Ecto neural progenitor cell (in vitro differentiated cells): ENCODE measurements around the gene CIAO3.
"Not testable (repeated sequence)": the region's sequence is repeated elsewhere in the genome, so short reads cannot be mapped to it uniquely, and the experiment has no call there.

Experiments used
- DNase-seq: peaks from one replicate; pipeline ENCODE4 v3.0.0-alpha.2; 2018; ENCODE audit warnings: low spot score

Gene CIAO3

DNA sequence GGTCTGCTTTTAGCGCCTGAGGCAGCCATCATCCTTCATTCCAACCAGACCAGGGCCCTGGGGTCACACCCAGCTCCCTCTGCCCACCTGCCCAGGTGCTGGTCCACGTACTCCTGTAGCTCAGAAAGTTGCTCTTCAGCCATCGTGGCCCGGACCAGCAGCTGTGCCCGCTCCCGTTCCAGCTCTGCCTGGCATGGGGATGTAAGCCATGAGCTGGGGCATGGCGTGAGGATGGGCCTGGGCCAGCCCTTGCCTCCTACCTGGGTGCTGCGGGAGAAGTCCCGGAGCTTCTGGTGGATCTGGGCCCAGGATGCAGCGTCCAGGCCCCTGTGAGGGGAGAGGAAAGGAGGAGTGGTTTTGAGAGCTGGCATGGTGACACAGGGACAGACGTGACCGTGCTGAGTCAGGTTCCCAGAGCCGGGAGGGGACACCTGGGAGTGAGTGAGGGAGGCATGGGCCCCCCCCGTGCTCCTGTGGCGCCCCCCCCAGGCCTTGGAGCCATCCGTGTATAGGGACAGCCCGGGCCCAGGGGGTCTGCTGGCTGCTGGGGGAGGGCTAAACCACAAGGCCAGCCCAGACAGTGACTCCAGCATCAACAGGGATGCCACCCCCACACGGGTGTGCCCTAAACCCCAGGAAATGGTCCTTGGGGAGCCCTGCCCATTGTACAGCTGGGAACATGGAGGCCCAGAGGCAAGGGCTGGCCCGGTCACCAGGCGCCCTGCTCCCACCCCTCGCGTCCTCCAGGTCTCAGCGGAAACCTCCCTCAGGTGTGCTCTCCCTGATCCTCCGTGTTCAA lies 17.8 kb downstream of the CIAO3 start:
- DNase-seq: no peak

DNA sequence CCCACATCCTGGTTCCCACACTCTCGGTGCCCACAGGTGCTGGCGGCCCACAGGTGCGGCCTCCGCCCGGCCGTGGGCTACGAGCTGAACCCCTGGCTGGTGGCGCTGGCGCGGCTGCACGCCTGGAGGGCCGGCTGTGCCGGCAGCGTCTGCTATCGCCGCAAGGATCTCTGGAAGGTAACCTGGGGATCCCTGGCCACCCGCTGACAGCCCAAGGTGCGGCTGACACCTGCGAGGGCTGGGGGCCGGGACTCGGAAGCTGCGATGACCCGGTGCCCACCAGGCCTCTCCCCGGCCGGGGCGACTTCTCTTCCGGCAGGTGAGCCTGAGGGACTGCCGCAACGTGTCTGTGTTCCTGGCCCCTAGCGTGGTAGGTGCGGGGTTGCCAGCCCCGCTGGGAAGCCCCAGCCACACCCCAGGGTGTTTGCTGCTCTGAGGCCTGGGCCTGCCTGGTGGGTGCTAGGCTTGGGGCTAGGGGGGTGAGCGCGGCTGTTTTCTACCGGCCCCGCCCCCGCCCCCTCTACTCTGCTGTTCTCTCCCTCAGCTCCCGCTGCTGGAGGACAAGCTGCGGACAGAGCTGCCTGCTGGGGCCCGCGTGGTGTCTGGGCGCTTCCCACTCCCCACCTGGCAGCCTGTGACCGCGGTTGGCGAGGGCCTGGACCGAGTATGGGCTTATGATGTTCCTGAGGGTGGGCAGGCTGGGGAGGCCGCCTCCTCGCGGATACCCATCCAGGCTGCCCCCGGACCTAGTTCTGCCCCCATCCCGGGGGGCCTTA lies 18.8 kb downstream of the CIAO3 start:
- no peak for DNase-seq

DNA sequence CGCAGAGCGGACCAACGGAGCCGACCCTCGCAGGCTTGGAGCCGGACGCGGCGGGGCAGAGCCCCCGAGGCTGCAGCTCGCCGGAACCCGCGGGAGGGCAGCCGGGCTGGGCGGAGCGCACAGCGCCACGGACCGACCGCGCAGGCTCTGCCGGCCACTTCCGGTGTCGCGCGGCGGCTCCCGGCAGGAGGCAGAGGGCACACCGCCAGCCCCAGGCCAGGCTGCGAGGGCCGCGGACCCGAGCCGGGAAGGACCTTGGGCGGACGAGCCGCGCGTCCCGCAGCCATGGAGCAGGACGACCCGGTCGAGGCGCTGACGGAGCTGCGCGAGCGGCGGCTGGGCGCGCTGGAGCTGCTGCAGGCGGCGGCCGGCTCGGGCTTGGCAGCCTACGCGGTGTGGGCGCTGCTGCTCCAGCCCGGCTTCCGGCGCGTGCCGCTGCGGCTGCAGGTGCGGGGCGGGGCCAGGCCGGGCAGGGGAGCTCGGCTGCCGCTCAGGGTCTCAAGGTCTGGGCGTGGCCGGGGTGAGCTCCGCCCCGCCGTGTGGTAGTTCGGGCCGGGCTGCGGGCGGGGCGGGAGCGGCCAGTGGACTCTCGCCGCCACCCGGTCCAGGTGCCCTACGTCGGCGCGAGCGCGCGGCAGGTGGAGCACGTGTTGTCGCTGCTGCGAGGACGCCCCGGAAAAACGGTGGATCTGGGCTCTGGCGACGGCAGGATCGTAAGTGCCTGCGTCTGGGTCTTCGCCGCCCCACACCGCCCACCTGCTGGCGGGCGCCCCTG lies 19.6 kb downstream of the CIAO3 start, which contains the start of gene ANTKMT:
ANTKMT (plus strand) TSS at position 157 of the 775 bp plus-strand sequence; CDS start at position 286, 129 bp downstream.
- peak; percentile 93 for DNase-seq

DNA sequence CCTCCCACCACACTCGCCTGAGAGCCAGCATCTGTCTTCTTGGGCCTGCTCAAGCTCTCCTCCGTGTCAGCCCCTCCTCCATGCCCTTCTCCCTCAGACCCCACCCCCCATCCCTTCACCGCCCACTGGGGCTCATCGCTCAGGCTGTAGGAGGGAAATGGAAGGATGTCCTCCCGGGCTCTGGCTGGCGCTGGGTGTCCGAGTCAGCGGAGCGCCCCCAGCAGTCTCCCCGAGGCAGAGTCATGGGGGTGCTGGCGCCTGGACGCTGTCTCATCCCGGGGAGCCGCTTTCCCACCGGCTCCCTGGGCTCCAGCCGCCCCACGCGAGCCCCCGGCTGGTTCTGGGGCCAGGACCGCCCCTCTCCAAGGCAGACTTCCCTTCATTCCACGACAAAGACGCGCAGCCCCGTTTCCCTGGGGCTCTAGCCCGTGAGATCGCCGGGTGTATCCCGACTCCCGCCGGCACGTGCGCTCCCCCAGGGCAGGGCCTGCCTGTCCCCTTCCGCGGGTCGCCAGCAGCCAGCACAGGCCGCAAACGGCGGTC lies 20.3 kb downstream of the CIAO3 start:
- peak; percentile 80 for DNase-seq

DNA sequence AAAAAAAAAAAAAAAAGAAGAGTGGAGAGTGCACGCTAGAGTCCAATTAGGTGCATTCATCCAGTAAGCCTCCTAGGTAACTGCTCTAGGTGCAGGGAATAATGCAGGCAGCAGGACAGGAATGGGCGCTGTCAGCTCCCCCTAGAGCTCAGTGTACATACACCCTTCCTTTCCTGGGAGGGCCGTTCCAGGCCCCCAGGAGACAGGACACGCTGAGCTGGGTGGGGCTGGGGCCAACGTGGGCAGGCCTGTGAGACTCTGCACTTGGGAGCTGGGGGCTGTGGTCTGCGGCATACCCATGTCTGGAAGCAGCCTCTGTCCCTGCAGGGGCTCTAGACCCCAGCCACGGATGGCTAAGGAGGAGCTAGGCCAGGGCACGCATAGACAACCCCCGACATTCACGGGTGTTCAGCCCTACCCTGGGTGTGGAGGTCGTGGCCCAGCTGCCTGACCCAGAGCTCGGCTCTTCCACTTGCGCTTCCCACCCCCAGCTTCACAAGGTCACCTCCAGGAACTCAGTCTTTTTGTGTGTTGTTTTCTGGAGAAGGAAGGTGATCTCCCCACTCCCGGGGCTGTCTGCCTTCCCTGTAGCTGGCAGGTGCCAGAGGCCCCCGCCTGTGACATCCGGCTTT lies 20.9 kb downstream of the CIAO3 start:
- no peak for DNase-seq

DNA sequence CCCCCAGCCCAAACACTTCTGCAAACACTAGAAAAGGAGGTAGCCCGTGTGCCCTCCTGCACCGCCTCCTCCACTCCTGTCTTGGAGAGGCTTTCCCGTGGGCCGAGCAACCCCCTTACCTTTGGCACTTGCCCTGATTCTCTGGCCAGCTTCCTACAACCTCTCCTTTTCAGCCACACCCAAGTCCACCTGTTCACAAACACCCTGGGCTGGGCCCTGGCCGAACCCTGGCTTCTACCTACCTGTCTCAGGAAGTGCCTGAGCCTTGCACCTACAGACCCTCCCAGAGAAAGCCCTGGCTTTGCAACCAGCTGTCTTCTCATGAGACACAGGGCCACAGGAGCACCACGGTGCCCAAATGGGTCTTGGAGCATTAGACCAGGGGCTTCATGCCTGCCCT lies 21.9 kb downstream of the CIAO3 start:
- DNase-seq: no peak

DNA sequence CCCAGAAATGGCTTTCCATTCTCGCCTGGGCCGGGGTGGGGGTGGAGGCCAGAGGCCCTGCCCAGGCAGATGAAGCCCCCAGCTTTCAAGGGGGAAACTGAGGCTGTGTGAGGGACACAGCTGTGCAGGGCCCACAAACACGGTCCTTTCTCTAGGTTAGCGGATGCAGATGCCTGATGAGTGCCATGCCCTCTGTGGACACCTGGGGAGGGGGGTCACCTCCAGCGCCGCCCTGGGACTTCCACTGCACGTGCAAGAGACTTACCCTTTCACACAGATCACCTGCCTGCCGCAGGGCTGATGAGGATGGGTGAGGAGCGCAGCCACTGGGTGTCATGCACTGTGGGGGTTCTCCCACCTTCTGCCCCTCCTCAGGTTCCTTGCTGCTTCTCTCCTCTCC lies 22.4 kb downstream of the CIAO3 start:
- DNase-seq: no peak

DNA sequence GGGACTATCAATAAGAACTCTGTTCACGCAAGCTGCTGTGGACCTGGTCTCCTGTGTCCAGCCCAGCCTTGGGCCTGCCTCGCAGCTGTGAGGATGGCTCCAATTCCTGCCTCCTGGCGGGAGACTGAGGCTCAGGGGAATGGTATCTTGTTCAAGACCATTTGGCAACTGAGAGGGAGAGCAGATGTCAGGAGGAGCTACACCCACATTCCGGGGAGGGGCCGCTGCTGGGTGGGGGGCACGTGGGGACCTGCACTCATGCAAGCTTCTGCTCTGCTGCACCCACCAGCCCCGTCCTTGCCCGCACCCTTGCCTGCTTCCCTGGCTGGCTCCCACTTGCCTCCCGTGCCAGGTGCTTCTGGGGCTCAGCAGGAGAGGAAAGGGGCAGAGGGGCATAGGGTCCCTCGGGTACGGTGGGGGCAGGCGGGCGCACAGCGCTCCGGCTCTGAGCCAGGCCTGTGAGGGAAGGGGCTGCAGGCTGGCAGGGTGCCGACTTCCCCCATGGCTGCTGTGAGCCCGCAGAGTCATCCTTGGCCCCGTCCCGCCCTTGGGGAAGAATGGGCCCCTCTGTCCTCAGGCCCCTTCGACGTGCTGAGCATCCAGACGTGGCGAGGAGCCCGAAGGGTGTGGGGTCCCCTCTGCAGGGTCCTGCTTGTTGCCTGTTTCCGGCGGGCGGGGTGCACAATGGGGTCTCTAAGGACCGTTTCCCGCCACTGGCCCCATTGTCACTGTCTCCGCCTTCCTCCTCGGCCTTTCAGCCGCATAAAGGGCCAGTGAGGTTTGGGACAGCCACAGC lies 23.1 kb downstream of the CIAO3 start:
- no peak for DNase-seq

DNA sequence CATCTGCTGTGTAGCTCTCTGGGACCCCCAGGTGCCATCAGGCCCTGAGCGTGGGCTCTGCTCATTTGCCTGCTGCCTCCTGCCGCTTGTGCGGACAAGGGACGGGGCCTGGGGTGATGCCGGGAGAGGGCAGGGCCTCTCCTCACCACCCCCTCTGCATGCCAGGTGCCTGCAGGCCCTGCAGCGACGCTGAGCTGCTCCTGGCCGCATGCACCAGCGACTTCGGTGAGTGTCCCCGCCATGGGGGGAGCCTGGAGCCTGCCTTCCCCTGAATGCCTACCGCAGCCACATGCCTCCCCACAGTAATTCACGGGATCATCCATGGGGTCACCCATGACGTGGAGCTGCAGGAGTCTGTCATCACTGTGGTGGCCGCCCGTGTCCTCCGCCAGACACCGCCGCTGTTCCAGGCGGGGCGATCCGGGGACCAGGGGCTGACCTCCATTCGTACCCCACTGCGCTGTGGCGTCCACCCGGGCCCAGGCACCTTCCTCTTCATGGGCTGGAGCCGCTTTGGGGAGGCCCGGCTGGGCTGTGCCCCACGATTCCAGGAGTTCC lies 23.9 kb downstream of the CIAO3 start:
- DNase-seq: no peak

DNA sequence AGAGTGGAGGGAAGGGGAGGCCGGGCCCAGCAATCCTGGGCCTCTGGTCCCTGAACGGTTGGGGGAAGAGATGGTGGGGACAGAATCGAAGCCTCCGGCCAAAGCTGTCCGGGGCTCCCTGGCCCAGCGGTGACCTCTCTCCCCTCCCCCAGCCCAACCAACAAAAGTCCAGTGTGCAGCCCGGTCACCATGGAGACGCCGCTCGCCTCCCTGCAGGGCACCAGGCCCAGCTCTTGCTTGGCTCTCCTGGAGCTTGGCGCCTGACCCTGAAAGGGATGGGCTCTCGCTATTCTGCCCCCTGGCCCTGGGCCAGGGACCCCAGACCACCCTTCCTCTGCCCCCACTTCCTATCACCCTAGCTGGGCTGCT lies 24.6 kb downstream of the CIAO3 start:
- DNase-seq: peak; percentile 92

DNA sequence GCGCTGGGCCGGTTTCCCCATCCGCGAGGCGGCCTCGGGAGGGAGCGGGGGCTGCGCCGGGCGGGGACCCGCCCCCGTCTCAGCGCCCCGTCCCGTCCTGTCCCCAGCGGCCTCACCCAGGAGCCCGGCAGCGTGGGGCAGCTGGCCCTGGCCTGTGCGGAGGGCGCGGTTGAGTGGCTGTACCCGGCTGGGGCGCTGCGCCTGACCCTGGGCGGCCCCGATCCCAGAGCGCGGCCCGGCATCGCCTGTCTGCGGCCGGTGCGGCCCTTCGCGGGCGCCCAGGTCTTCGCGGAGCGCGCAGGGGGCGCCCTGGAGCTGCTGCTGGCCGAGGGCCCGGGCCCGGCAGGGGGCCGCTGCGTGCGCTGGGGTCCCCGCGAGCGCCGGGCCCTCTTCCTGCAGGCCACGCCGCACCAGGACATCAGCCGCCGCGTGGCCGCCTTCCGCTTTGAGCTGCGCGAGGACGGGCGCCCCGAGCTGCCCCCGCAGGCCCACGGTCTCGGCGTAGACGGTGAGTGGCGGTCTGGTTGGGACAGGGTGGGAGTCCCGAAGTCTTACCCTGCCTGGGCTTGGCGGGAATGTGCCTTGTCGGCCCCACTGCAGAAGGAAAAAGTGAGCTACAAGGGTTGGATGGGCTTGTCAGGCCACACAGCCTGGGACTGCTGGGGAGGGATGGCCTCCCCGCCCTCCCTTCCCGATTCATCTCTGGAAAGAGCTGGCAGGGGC lies 25.2 kb downstream of the CIAO3 start:
- DNase-seq: no peak

DNA sequence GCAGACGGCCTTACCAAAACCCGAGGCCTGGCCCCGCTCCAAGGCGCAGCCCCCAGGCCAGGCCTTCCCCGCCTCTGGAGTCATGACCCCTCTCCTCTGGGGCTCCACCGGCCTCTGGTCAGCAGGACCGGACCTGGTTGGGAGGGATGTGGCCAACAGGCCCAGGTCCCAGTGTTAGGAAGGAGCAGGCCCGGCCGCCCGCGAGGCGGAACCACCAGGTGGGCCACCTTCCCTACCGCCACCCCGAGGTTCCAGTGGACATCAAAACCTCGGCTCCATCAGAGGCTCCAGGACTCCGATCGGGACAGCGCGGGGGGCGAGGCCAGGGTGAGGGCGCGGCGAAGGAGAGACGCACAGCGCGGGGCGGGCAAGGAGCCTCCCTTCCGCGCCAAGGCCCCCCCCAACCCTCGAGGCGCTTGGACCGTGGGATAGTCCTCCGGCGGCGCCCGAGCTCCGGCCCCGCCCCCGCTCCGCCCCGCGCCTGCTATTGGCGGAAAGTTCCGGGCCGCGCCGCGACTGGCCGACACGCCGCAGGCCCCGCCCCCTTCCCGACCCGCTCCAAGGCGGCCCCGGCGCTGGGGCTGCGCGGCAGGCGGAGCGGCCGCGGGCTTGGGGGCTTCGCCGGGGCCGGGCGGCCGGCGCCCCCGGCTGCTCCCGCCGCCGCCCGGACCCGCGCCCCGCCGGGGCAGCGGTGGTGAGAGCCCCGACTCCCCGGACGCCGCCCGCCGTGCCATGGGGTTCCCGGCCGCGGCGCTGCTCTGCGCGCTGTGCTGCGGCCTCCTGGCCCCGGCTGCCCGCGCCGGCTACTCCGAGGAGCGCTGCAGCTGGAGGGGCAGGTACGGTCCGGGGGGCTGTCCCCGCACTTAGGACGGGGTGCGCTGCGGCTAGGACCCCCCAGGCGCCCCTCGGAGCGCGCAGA lies 26.0 kb downstream of the CIAO3 start, which contains the start of gene METRN:
METRN (plus strand) TSS at position 561 of the 919 bp plus-strand sequence; CDS start at position 733, 172 bp downstream.
- peak; percentile 95 for DNase-seq

DNA sequence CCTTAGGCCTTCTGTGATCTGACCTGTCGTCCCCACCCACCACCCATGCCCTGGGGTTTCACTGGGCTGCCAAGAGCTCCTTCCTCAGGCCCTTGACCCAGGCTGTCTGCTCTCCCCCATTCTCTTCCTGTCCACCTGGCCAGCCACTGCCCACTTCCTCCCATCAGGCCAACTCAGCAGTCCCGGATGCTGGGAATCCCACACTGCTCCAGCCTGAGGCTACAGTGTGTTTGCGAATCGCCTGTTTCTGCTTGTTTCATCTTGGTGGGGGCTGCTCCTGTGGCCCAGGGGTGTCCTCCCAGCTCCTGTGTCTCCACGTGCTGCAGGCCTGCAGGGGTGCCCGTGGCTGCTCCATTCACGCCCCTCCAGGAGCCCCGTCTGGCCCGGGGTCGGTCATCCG lies 26.7 kb downstream of the CIAO3 start:
- no peak for DNase-seq

DNA sequence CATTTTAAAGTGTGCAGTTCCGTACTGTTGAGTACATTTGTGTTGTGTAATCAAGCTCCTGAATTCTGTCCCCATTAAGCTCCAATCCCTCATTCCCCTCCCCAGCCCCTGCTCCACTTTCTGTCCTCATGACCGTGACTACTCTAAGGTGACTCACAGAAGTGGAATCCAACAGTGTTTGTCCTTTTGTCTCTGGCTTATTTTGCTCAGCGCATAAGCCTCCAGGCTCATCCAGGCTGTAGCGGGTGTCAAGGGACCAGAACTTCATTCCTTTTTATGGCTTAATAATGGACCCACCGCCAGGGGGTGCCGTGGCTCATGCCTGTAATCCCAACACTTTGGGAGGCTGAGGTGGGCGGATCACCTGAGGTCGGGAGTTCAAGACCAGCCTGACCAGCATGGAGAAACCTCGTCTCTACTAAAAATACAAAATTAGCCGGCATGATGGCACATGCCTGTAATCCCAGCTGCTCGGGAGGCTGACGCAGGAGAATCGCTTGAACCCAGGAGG lies 28.0 kb downstream of the CIAO3 start:
- DNase-seq: not testable (repeated sequence)

DNA sequence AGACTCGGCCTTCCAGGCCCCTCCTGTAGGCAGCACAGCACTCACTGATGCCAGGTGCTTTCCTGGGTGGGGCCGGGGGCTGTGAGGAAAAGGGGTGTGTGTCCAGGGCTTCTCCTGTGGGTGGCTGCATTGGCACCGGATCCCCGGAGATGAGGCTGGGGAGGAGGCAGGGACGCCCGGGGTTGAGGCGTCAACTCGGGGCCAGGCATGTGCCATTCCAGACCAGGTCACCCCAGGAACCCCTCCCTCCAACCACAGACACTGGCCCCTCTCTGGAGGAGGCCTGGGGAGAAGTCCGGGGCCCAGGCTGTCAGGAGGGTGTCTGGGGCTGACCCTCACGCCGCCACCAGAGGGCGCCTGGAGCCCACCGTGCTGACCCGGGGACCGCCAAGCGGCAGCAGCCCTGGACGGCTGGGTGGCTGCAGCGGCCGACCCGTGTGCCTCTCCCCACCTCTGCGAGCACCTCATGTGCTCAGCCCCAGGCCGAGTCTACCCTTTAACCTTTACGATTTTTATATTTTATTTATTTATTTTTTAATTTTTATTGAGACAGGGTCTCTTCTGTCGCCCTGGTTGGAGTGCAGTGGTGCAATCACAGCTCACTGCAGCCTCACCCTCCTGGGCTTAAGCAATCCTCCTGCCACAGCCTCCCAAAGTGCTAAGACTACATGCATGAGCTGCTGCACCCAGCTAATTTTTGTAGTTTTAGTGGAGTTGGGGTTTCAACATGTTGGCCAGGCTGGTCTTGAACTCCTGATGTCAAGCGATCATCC lies 29.1 kb downstream of the CIAO3 start:
- DNase-seq: peak; percentile 90

DNA sequence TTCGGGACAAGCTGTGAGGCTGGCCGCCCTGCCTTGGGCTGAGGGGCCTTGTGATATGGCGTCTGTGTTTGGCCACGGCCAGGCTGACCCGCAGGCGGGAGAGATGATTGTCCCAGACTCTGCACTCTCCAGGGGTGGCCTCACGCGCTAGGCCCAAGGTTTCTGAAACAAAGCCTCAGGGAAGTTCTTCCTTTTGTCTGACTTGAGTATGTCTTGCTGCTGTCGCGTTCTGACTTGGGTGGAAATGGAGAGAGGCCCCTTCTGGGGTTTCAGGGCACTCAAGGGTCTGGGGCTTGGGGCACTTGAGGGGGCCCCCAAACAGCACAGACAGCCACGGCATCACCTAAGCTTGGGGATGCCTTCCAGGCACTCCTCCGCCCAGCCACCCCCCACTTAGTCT lies 29.7 kb downstream of the CIAO3 start:
- DNase-seq: no peak

DNA sequence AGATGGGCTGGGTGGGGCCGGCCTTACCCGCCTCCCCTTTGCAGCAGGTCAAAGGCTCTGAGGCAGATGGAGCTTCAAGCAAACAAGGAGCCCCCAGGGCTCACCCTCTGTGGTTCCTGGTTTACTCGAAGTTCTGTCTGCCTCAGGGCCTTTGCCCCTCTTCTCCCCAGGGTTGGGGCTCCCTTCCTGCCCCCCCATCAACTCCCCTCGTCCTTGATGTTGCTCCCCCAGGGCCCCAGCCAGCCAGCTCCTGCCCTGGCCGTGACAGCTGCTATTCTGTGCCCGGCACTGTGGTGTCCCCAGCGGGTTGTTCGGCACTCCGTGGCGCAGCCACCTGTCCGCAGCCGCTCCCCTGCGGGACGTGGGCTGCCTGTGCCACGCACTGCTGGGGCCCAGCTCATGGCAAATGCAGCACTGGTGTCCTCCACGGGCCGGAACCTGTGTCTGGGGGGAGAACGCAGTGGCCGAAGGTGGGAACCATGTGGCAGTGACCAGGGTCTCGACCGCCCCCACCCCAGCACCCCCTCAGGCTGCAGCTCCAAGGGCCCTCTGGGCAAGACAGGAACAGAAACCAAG lies 30.2 kb downstream of the CIAO3 start:
- DNase-seq: no peak
